Measurements from ENCODE around the gene PCDHGC4.

The PCDHGC4 gene

GRCh38 chr5:141508798-141509611, 24.2 kb downstream of the PCDHGC4 start:
- Histone ChIP-seq H3K4me3 (peak overlapping the region in 3 of 7 experiments; percentile 6 to 12 (median 7)), H3K27ac (peak overlapping the region; percentile 28 to 88 (median 77))

- Histone ChIP-seq H3K4me3 (no peak overlapping the region), H3K27ac (peak overlapping the region in 8 of 21 experiments; percentile 17 to 87 (median 79))
Measured at GRCh38 chr5:141510160-141510559, 25.3 kb downstream of the PCDHGC4 start.

- H3K27ac ChIP-seq = peak overlapping the region in 3 of 21 experiments; percentile 19 to 85 (median 23)
Measured at GRCh38 chr5:141510850-141511601, 26.2 kb downstream of the PCDHGC4 start.

GRCh38 chr5:141511771-141512325, 27.0 kb downstream of the PCDHGC4 start:
- H3K27ac ChIP-seq = peak overlapping the region in 17 of 21 experiments; percentile 84 to 93 (median 89)
- no peak overlapping the region for H3K4me3 ChIP-seq

More at GRCh38 chr5:141510850-141511601, 26.2 kb downstream of the PCDHGC4 start:
- H3K4me3 ChIP-seq = no peak overlapping the region

GRCh38 chr5:141512390-141512910, 27.6 kb downstream of the PCDHGC4 start:
- Histone ChIP-seq H3K4me3 (peak overlapping the region; percentile 32 to 53 (median 44)), H3K27ac (peak overlapping the region; percentile 61 to 93 (median 88))

GRCh38 chr5:141512911-141513626, 28.2 kb downstream of the PCDHGC4 start:
- peak overlapping the region; percentile 73 to 93 (median 88) for H3K27ac ChIP-seq
- H3K4me3 ChIP-seq = peak overlapping the region; percentile 32 to 53 (median 44)

- peak overlapping the region in 20 of 21 experiments; percentile 75 to 93 (median 88) for H3K27ac ChIP-seq
- H3K4me3 ChIP-seq = peak overlapping the region; percentile 32 to 53 (median 44)
Measured at GRCh38 chr5:141513627-141514329, 28.9 kb downstream of the PCDHGC4 start.

- H3K4me3 ChIP-seq = peak overlapping the region in 1 of 7 experiments; percentile 53
- peak overlapping the region in 20 of 21 experiments; percentile 75 to 93 (median 88) for H3K27ac ChIP-seq
Measured at GRCh38 chr5:141514330-141515133, 29.7 kb downstream of the PCDHGC4 start.

- peak overlapping the region in 17 of 21 experiments; percentile 84 to 93 (median 89) for H3K27ac ChIP-seq
Measured at GRCh38 chr5:141515141-141515540, 30.3 kb downstream of the PCDHGC4 start.

GRCh38 chr5:141515946-141516671, 31.3 kb downstream of the PCDHGC4 start:
- H3K27ac ChIP-seq = peak overlapping the region in 17 of 21 experiments; percentile 12 to 93 (median 87)
- H3K4me3 ChIP-seq = no peak overlapping the region

More at GRCh38 chr5:141515141-141515540, 30.3 kb downstream of the PCDHGC4 start:
- H3K4me3 ChIP-seq = no peak overlapping the region

GRCh38 chr5:141516672-141517025, 31.8 kb downstream of the PCDHGC4 start:
- H3K4me3 ChIP-seq = no peak overlapping the region
- H3K27ac ChIP-seq = peak overlapping the region in 17 of 21 experiments; percentile 12 to 93 (median 87)

GRCh38 chr5:141517312-141517711, 32.5 kb downstream of the PCDHGC4 start:
- peak overlapping the region in 9 of 21 experiments; percentile 14 to 93 (median 52) for H3K27ac ChIP-seq
- no peak overlapping the region for H3K4me3 ChIP-seq

- H3K4me3 ChIP-seq = no peak overlapping the region
- H3K27ac ChIP-seq = peak overlapping the region in 6 of 21 experiments; percentile 14 to 90 (median 42)
Measured at GRCh38 chr5:141517880-141518617, 33.2 kb downstream of the PCDHGC4 start.

GRCh38 chr5:141518618-141519015, 33.8 kb downstream of the PCDHGC4 start:
- Histone ChIP-seq H3K4me3 (no peak overlapping the region), H3K27ac (peak overlapping the region in 2 of 21 experiments; percentile 11 to 38)

- no peak overlapping the region for H3K4me3 ChIP-seq
- H3K27ac ChIP-seq = peak overlapping the region in 20 of 21 experiments; percentile 4 to 87 (median 76)
Measured at GRCh38 chr5:141519605-141520565, 35.1 kb downstream of the PCDHGC4 start.
